GM21825 (cell line): Measurements from ENCODE around the gene NFIC.
"Not testable (repeated sequence)": the region's sequence is repeated elsewhere in the genome, so short reads cannot be mapped to it uniquely, and the experiment has no call there.

Experiments used
- ATAC-seq: cut with Tn5 transposase; IDR thresholded peaks from one replicate; pipeline ENCODE4 v1.9.1; 2021; ENCODE audit warnings: mild to moderate bottlenecking, moderate library complexity; ENCODE audit not compliant: unreplicated experiment

Gene NFIC

GRCh38 chr19:3448616-3449334, 82.4 kb downstream of the NFIC start:
- no peak for ATAC-seq

DNA sequence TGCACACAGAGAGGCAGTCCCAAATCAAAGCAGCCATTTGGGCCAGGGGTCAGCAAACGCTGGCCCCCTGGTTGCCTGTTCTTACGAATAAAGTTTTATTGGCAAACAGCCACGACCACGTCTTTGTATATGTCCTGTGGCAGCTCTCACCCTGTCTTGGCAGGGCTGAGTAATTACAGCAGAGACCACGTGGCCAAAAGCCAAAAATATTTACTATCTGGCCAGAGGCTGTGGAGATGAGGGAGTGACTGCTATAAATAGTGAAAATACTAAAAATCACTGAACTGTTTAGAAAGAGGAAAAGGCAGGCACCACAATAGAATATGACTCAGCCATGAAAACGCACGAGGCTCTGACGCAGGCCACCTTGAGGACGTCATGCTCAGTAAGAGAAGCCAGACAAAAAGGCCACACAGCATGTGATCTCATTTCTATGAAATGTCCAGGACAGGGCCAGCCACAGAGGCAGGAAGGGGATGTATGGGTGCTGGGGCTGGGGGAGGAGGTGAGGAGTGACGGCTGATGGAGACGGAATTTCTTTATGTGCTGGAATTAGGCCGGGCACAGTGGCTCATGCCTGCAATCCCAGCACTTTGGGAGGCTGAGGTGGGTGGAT, 84.5 kb downstream of the NFIC start:
- no peak for ATAC-seq

DNA sequence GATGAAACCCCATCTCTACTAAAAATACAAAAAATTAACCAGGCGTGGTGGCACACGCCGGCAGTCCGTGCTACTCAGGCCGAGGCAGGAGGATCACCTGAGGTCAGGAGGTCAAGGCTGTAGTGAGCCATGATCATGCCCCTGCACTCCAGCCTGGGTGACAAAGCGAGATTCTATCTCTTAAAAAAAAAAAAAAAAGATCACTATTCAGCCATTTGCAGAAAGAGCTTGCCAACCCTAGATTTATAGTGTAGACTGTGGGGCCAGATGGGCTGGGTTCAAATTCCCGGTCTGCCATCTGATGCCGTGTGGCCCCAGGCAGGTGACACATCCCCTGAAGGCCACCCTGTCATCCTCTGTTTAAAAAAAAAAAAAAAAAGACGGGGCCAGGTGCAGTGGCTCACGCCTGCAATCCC, 85.1 kb downstream of the NFIC start:
- ATAC-seq, result no peak

- no peak for ATAC-seq
Observed at GRCh38 chr19:3452171-3452941, 86.0 kb downstream of the NFIC start.

DNA sequence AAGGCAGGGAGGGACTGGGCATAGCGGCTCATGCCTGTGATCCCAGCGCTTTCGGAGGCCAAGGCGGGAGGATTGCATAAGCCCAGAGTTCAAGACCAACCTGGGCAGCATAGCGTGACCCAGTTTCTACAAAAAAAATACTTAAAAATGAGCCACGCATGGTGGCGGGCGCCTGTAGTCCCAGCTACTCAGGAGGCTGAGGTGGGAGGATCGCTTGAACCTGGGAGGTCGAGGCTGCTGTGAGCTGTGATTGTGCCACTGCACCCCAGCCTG, 86.5 kb downstream of the NFIC start:
- ATAC-seq, result not testable (repeated sequence)

- ATAC-seq, result no peak
Observed at GRCh38 chr19:3453840-3454239, 87.5 kb downstream of the NFIC start.

DNA sequence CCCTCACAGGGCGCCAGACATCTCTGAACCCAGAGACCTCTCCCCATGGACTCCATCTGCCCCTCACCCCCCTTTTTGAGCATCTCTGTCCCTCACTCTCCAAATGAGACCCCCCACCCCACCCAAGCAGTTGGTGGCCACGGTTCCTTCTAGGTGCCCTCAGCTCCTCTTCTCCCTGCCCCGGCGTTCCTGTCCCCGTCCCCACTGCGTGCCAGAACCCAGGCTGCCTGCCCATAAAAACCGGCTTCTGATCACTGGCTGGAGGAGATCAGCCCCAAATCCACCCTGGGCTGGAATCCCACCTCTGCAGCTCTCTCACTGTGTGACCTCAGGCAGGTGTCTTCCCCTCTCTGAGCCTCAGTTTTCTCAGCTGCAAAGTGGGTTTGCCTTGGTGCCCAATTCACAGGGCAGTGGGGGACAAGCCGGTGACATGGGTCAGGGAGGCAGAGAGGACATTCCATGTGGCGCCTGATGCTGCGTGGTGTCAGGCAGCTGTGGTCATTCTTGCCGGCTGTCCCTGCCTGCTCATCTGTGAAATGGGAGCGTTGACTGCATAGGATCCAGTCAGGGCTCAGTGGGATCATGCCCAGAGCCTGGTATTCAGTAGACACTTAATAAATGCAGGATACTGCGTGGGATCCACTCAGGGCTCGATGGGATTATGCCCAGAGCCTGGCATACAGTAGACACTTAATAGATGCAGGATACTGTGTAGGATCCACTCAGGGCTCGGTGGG, 88.4 kb downstream of the NFIC start:
- ATAC-seq, result no peak

GRCh38 chr19:3455393-3455955, 89.1 kb downstream of the NFIC start:
- no peak for ATAC-seq

DNA sequence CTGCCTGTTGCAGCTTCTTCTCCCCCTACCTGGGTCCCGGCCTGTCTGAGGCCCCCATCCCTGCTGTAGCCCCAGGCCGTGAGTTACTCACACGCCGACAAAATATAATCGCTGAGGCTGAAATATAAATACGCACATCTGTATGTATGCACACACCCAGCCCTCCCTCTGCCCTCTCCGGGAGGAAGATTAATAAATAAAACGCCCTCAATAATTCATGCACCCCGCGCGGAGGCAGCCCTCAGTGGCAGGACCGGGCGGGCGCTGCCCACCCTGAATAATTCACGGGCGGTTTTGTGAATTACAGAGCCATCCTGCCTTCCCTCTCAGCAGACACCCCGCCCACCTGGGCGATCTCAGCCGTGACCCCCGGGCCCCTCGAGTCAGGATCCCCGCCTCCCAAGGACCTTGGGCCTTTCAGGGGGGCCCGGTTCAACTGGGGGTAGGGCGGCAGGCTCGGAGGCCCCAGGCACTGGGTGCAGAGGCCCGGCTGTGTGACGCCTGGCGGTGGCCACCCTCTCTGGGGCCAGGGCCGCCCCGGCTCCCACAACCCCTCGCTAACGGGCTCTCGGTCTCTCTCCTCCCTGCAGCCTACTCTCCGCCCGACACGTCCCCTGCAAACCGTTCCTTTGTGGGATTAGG, 89.7 kb downstream of the NFIC start:
- ATAC-seq, result no peak

GRCh38 chr19:3456925-3457527, 90.6 kb downstream of the NFIC start:
- no peak for ATAC-seq

GRCh38 chr19:3457528-3458228, 91.3 kb downstream of the NFIC start:
- ATAC-seq, result no peak

GRCh38 chr19:3458229-3459088, 92.1 kb downstream of the NFIC start:
- ATAC-seq, result no peak

GRCh38 chr19:3459089-3459881, 92.9 kb downstream of the NFIC start:
- no peak for ATAC-seq

DNA sequence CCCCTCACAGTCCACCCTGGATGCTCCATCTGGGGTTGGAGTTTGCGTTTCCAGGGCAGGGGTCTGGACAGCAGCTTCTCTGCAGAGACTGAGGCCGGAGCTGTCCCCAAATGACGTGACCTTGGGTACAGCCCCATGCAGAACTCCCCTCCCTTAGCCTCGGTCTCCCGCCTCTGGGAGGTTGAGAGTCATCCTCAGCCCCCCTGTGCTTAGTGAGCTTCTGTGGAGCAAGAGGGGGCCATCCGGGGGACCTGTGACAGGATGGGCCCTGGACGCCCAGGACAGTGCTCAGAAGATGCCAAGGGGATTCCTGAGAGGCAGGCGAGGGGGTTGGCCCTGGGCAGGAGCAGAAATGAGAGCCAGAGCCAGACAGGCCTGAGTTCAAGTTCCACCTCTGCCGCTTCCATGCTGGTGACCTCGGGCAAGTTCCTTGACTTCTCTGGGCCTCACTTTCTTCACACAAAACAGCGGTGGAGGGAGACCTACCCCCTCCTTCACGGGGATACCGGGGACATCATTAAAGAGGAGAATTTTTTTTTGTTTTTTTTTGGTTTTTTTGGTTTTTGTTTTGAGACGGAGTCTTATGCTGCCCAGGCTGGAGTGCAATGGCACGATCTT, 93.7 kb downstream of the NFIC start:
- no peak for ATAC-seq

GRCh38 chr19:3462991-3463713, 96.8 kb downstream of the NFIC start:
- ATAC-seq, result no peak

- no peak for ATAC-seq
Observed at GRCh38 chr19:3463714-3464586, 97.6 kb downstream of the NFIC start.
